H1 (cell line): ENCODE results near the gene C5orf46. TPM values are rescaled to one million over a fixed set of nuclear protein-coding genes. Genes with fewer than 3 reads are reported as not detected.

ENCODE experiments used
- CTCF ChIA-PET: fragments of 300-600 bp; sonication (Branson Sonifier 250); formaldehyde crosslinking; loops from one replicate; lab custom pipeline; 2021; ENCODE audit not compliant: partially characterized antibody; lab: Charles Lee
- POLR2A ChIA-PET: fragments of 300-600 bp; sonication (Branson Sonifier 250); formaldehyde crosslinking; loops from one replicate; lab custom pipeline; 2021; ENCODE audit warnings: inconsistent platforms; ENCODE audit not compliant: partially characterized antibody; lab: Charles Lee
- DNase-seq, 2 experiments: peaks; one replicate each; pipeline versions ENCODE4 v3.0.0 to v3.0.0-alpha.2; 2010 to 2022; ENCODE audit warnings: low spot score in 2 of 2, low read depth in 1 of 2, mixed read lengths in 1 of 2
- FAIRE-seq: peaks from 2 replicates; lab custom pipeline; 2011; peaks lifted over from hg19 to GRCh38; lab: Jason Lieb, UNC
- H2AFZ ChIP-seq: 2 replicates; pipeline ENCODE4 v1.8.1; 2012; ENCODE audit warnings: low read length, inconsistent platforms
- H2AK5ac ChIP-seq: 2 replicates; pipeline ENCODE4 v1.6.1; 2013; ENCODE audit warnings: low read depth, low read length
- H2BK120ac ChIP-seq: replicated peaks from 2 replicates; pipeline ENCODE3; 2013; ENCODE audit warnings: low read depth, low read length, inconsistent platforms
- H2BK12ac ChIP-seq: 2 replicates; pipeline ENCODE4 v1.6.1; 2013; ENCODE audit warnings: low read depth, low read length
- H2BK15ac ChIP-seq: 2 replicates; pipeline ENCODE4 v1.6.1; 2013; ENCODE audit warnings: low read length
- H2BK20ac ChIP-seq: 2 replicates; pipeline ENCODE4 v1.6.1; 2013; ENCODE audit warnings: low read length
- H2BK5ac ChIP-seq: 2 replicates; pipeline ENCODE4 v1.6.1; 2013; ENCODE audit warnings: low read depth, low read length
- H3K14ac ChIP-seq: 2 replicates; pipeline ENCODE4 v1.6.1; 2013; ENCODE audit warnings: inconsistent platforms; ENCODE audit not compliant: insufficient read length
- H3K18ac ChIP-seq: 2 replicates; pipeline ENCODE4 v1.6.1; 2013; ENCODE audit warnings: low read length; ENCODE audit errors: extremely low read depth
- H3K23ac ChIP-seq: 2 replicates; pipeline ENCODE4 v1.6.1; 2013; ENCODE audit warnings: inconsistent platforms; ENCODE audit not compliant: insufficient read length
- H3K23me2 ChIP-seq: 2 replicates; pipeline ENCODE4 v1.6.1; 2013; ENCODE audit warnings: low read depth, low read length
- H3K27ac ChIP-seq: 2 replicates; pipeline ENCODE4 v1.6.1; 2011; ENCODE audit warnings: low read depth, low read length, inconsistent platforms
- H3K27me3 ChIP-seq, 4 experiments: replicated peaks in 1 of 4; 1 replicate in 1 of 4; 2 replicates in 3 of 4; pipeline versions ENCODE4 v1.6.1 to v1.8.1; 2011 to 2013; ENCODE audit warnings: low read length in 3 of 4, mild to moderate bottlenecking in 3 of 4, inconsistent platforms in 2 of 4, mixed read lengths in 2 of 4, moderate library complexity in 1 of 4; ENCODE audit not compliant: control insufficient read depth in 3 of 4, insufficient read depth in 3 of 4; ENCODE audit errors: extremely low read depth in 1 of 4
- H3K36me3 ChIP-seq, 4 experiments: 2 replicates each; pipeline versions ENCODE4 v1.6.1 to v1.8.1; 2011 to 2013; ENCODE audit warnings: mild to moderate bottlenecking in 4 of 4, low read length in 3 of 4, moderate library complexity in 2 of 4, control low read depth in 1 of 4, inconsistent platforms in 1 of 4; ENCODE audit not compliant: insufficient read depth in 4 of 4, control insufficient read depth in 2 of 4
- H3K4ac ChIP-seq: replicated peaks from 2 replicates; pipeline ENCODE3; 2013; ENCODE audit warnings: low read length, low read depth, mixed read lengths, inconsistent platforms; ENCODE audit not compliant: insufficient read length
- H3K4me1 ChIP-seq, 4 experiments: replicated peaks in 1 of 4; 1 replicate in 1 of 4; 2 replicates in 3 of 4; pipeline versions ENCODE4 v1.6.1 to v1.8.1; 2011 to 2013; ENCODE audit warnings: low read length in 3 of 4, inconsistent platforms in 2 of 4, mixed read lengths in 1 of 4; ENCODE audit not compliant: insufficient read depth in 4 of 4, control insufficient read depth in 3 of 4
- H3K4me2 ChIP-seq, 2 experiments: 2 replicates each; pipeline versions ENCODE4 v1.6.1 to v1.8.1; 2011 to 2013; ENCODE audit warnings: low read depth in 2 of 2, low read length in 2 of 2, control low read depth in 1 of 2, inconsistent platforms in 1 of 2, mild to moderate bottlenecking in 1 of 2; ENCODE audit not compliant: insufficient read depth in 1 of 2
- H3K4me3 ChIP-seq, 4 experiments: fragments of 200-600, 300-600 bp in 1 of 4; sonication (generic), shearing (Covaris generic), sonication (Bioruptor Twin) in 1 of 4; 2 replicates each; pipeline versions ENCODE4 v1.5.1 to v1.8.1; 2011 to 2016; ENCODE audit warnings: low read length in 4 of 4, low read depth in 3 of 4, control low read depth in 2 of 4, inconsistent platforms in 2 of 4, mild to moderate bottlenecking in 2 of 4, mixed read lengths in 1 of 4, moderate library complexity in 1 of 4; ENCODE audit not compliant: insufficient read depth in 2 of 4; ENCODE audit errors: extremely low read depth in 1 of 4
- H3K56ac ChIP-seq: replicated peaks from 2 replicates; pipeline ENCODE3; 2013; ENCODE audit warnings: low read depth, mild to moderate bottlenecking, mixed read lengths, low read length, inconsistent platforms; ENCODE audit not compliant: insufficient read length
- H3K79me1 ChIP-seq: 2 replicates; pipeline ENCODE4 v1.6.1; 2013; ENCODE audit warnings: low read depth, low read length, control low read depth
- H3K79me2 ChIP-seq, 2 experiments: 2 replicates each; pipeline versions ENCODE4 v1.6.1 to v1.8.1; 2012 to 2013; ENCODE audit warnings: low read length in 2 of 2, mild to moderate bottlenecking in 2 of 2, inconsistent platforms in 1 of 2; ENCODE audit not compliant: insufficient read depth in 2 of 2, control insufficient read depth in 1 of 2
- H3K9ac ChIP-seq, 4 experiments: replicated peaks in 1 of 4; 1 replicate in 1 of 4; 2 replicates in 3 of 4; pipeline versions ENCODE4 v1.6.1 to v1.8.1; 2011 to 2013; ENCODE audit warnings: low read depth in 3 of 4, low read length in 3 of 4, control low read depth in 2 of 4, mild to moderate bottlenecking in 2 of 4, moderate library complexity in 2 of 4, inconsistent platforms in 1 of 4; ENCODE audit errors: extremely low read depth in 1 of 4
- H3K9me3 ChIP-seq, 2 experiments: 2 replicates each; pipeline versions ENCODE4 v1.6.1 to v1.8.1; 2012 to 2013; ENCODE audit warnings: mild to moderate bottlenecking in 2 of 2, moderate library complexity in 2 of 2, control low read depth in 1 of 2, inconsistent platforms in 1 of 2, low read depth in 1 of 2, low read length in 1 of 2, mixed read lengths in 1 of 2; ENCODE audit not compliant: insufficient read depth in 2 of 2
- H4K20me1 ChIP-seq, 2 experiments: replicated peaks in 1 of 2; 2 replicates each; pipeline versions ENCODE3 to v1.8.1; 2011 to 2013; ENCODE audit warnings: inconsistent platforms in 2 of 2, low read length in 2 of 2, mild to moderate bottlenecking in 1 of 2; ENCODE audit not compliant: insufficient read depth in 2 of 2, control insufficient read depth in 1 of 2
- H4K5ac ChIP-seq: 2 replicates; pipeline ENCODE4 v1.6.1; 2013; ENCODE audit warnings: low read length, low read depth, mixed read lengths, inconsistent platforms; ENCODE audit not compliant: insufficient read length
- H4K8ac ChIP-seq: 2 replicates; pipeline ENCODE4 v1.8.0; 2013; ENCODE audit warnings: mild to moderate bottlenecking, moderate library complexity, low read length, inconsistent platforms; ENCODE audit not compliant: insufficient read depth; ENCODE audit errors: extremely low read depth
- H4K91ac ChIP-seq: replicated peaks from 2 replicates; pipeline ENCODE3; 2013; ENCODE audit warnings: low read length, mixed read lengths, inconsistent platforms; ENCODE audit not compliant: insufficient read length
- CBX5 ChIP-seq: fragments of 300-800, 300-1000 bp; sonication (generic); IDR thresholded peaks from 2 replicates; pipeline ENCODE4 v1.7.1; 2016; ENCODE audit warnings: antibody characterized with exemption, low read length, low read depth
- EP300 ChIP-seq, 2 experiments: IDR thresholded peaks; 1 replicate in 1 of 2; 2 replicates in 1 of 2; pipeline ENCODE4 v1.6.1; 2011 to 2012; ENCODE audit warnings: low read depth in 2 of 2, low read length in 2 of 2, mild to moderate bottlenecking in 2 of 2, borderline replicate concordance in 1 of 2, inconsistent platforms in 1 of 2, moderate library complexity in 1 of 2
- HDAC6 ChIP-seq: IDR thresholded peaks from one replicate; pipeline ENCODE4 v1.7.1; 2012; ENCODE audit warnings: low read depth, mild to moderate bottlenecking, inconsistent platforms, low read length, moderate library complexity
- KDM5A ChIP-seq: fragments of 200-600 bp; IDR thresholded peaks from 2 replicates; pipeline ENCODE4 v1.7.1; 2012; ENCODE audit warnings: mild to moderate bottlenecking, low read length, inconsistent platforms, mixed read lengths
- NRF1 ChIP-seq: IDR thresholded peaks from 2 replicates; pipeline ENCODE4 v1.6.1; 2011; ENCODE audit warnings: mild to moderate bottlenecking, low read depth, low read length, improper control_type of control experiment
- RFX5 ChIP-seq: IDR thresholded peaks from 2 replicates; pipeline ENCODE4 v1.6.1; 2011; ENCODE audit warnings: low read depth, low read length, improper control_type of control experiment, borderline replicate concordance
- RXRA ChIP-seq: IDR thresholded peaks from 2 replicates; pipeline ENCODE4 v1.6.1; 2011; ENCODE audit warnings: low read depth, mild to moderate bottlenecking, low read length, moderate library complexity; ENCODE audit not compliant: insufficient read depth
- SUZ12 ChIP-seq: fragments of 200-600 bp; sonication (generic); IDR thresholded peaks from 2 replicates; pipeline ENCODE4 v1.6.1; 2012; ENCODE audit warnings: mild to moderate bottlenecking, inconsistent platforms, low read length, moderate library complexity, mixed read lengths
- TAF7 ChIP-seq: optimal IDR thresholded peaks from 2 replicates; pipeline ENCODE3; 2011; ENCODE audit warnings: low read depth, mild to moderate bottlenecking, inconsistent platforms, low read length, moderate library complexity, borderline replicate concordance
- WGBS, 2 experiments: shearing (Covaris generic) in 1 of 2; methylation state at CpG; one replicate each; pipeline versions ENCODE4 v1.1.6 to v1.1.7; 2013 to 2015; ENCODE audit warnings: low lambda C conversion rate in 2 of 2, mixed read lengths in 2 of 2, inconsistent platforms in 1 of 2, low coverage in 1 of 2, missing lambda C conversion rate in 1 of 2; ENCODE audit not compliant: insufficient replicate concordance in 2 of 2, insufficient coverage in 1 of 2, insufficient read length in 1 of 2; ENCODE audit errors: extremely low coverage in 1 of 2, missing lambda C conversion rate in 1 of 2; 5-methylcytosine and 5-hydroxymethylcytosine counted together
- polyA plus RNA-seq, 7 experiments: library from polyadenylated mRNA; depleted of rRNA in 3 of 7; stranded (reverse) in 5 of 7; unstranded in 2 of 7; fragments of >200 nt in 5 of 7; fragments of 200-250 nt in 2 of 7; gene quantifications; 1 replicate in 5 of 7; 2 replicates in 1 of 7; 4 replicates in 1 of 7; pipeline versions ENCODE4 v1.2.1 to v1.2.3, GENCODE V29; 2011 to 2013; ENCODE audit warnings: missing spikeins in 2 of 7, mixed read lengths in 2 of 7
- total RNA-seq: library from RNA; stranded (reverse); fragmentation: NEBNext Ultra II Directional; extraction: Animal tissue kit (Norgen Biotek cat#: 25700); gene quantifications from 2 replicates; pipeline ENCODE4 v1.2.1, GENCODE V29; 2021

C5orf46 gene
- total and polyA plus RNA-seq, 2 of the 8 experiments (the other 6 are each of a cell fraction or from before 2014, with no cell fraction given), result not detected

GRCh38 chr5:147949711-147950573, 43.6 kb upstream of the C5orf46 start:
- Histone ChIP-seq H3K14ac (no peak overlapping the region), H3K9ac (no peak overlapping the region), H3K4me3 (no peak overlapping the region), H3K4me1 (no peaks in the 10 kb centered on the region), H2BK120ac (no peak overlapping the region), H2AFZ (no peak overlapping the region), H2BK12ac (no peak overlapping the region), H3K23me2 (no peaks in the 10 kb centered on the region), H4K5ac (no peak overlapping the region), H3K4ac (no peak overlapping the region), H3K27me3 (no peaks in the 10 kb centered on the region), H2AK5ac (no peak overlapping the region), H2BK5ac (no peak overlapping the region), H4K8ac (no peak overlapping the region), H2BK20ac (no peak overlapping the region), H3K79me2 (0 out of 4 replicates have a peak, but pooled peaks cover 0 to 4% of the 10 kb centered on the region in 2 experiments), H3K79me1 (no peaks in the 10 kb centered on the region), H3K4me2 (no peak overlapping the region), H2BK15ac (no peak overlapping the region), H3K18ac (no peak overlapping the region), H4K91ac (no peak overlapping the region), H3K27ac (no peak overlapping the region), H3K56ac (no peak overlapping the region), H4K20me1 (no peaks in the 10 kb centered on the region), H3K36me3 (peaks cover 0 to 2% (median 0%) of the 10 kb centered on the region in 4 experiments; a peak in 2 of 8 replicates), H3K9me3 (no peaks in the 10 kb centered on the region), H3K23ac (no peak overlapping the region)
- 100% methylated on average over 2 of the region's 2 CpGs; no CpG with 5 or more reads in 1 of the 2 experiments for WGBS, 2 experiments
- ChIA-PET POLR2A (interaction anchor here (0.6 kb wide), 1 partner anchor 10 kb away, joined by 3 read pairs; no protein-coding TSS in a partner anchor), CTCF (interaction anchor here (0.6 to 1.8 kb wide), 19 partner anchors 11 to 425 kb away, joined by 3 to 7 read pairs (median 3); no protein-coding TSS in a partner anchor)
- FAIRE-seq (peak; percentile 45), DNase-seq (no peak)
- TF ChIP-seq HDAC6 (no peak), NRF1 (no peak), TAF7 (no peak), KDM5A (no peak), EP300 (IDR thresholded peaks at IDR 0.05; ENCODE audit: borderline replicate concordance in 1 of 2, low read depth in 2 of 2, low read length in 2 of 2) (no peak), RFX5 (no peak), RXRA (no peak), SUZ12 (no peak), CBX5 (no peak)
